Colonic mucosa (tissue), 4 donors: ENCODE results near the gene AUTS2. TPM values are rescaled to one million over a fixed set of nuclear protein-coding genes. Genes with fewer than 3 reads are reported as not detected.

ENCODE experiments used
- DNase-seq: peaks from one replicate; pipeline ENCODE4 v3.0.0-alpha.2; 2020
- H3K27ac ChIP-seq: fragments of 200-600 bp; one replicate; pipeline ENCODE4 v1.8.0; 2021
- H3K27me3 ChIP-seq: fragments of 200-600 bp; one replicate; pipeline ENCODE4 v1.8.0; 2021
- H3K36me3 ChIP-seq: fragments of 200-600 bp; one replicate; pipeline ENCODE4 v1.8.0; 2021
- H3K4me1 ChIP-seq: fragments of 200-600 bp; one replicate; pipeline ENCODE4 v1.8.0; 2021; ENCODE audit warnings: mild to moderate bottlenecking
- H3K4me3 ChIP-seq: fragments of 200-600 bp; one replicate; pipeline ENCODE4 v1.8.0; 2021
- H3K9ac ChIP-seq, 2 donors: one replicate each; pipeline ENCODE4 v1.7.0; 2013; ENCODE audit warnings: control low read depth in 2 of 2, low read depth in 2 of 2, low read length in 2 of 2
- H3K9me3 ChIP-seq: fragments of 200-600 bp; one replicate; pipeline ENCODE4 v1.8.0; 2021
- intact Hi-C: fragments of 100-400 bp; cut with DNase I; formaldehyde crosslinking; loops from one replicate; pipeline ENCODE4 v1.14.1; 2022
- total RNA-seq, 2 donors: library from RNA; stranded (reverse); fragmentation: NEBNext Ultra II Directional in 1 of 2; extraction: Animal tissue kit (Norgen Biotek cat#: 25700) in 1 of 2; gene quantifications; one replicate each; pipeline ENCODE4 v1.2.1, GENCODE V29; 2021
- TF ChIP-seq, protein P1 (sequence below): fragments of 200-600 bp; IDR thresholded peaks from one replicate; pipeline ENCODE4 v1.8.0; 2022; ENCODE audit warnings: antibody characterized with exemption, mild to moderate bottlenecking
- donor health status: healthy.
- donor health status: DM: no; HTN: no; CAD: no.
- donor health status: DM: no; HTN: no; CAD: no.

Gene AUTS2
- total RNA-seq, 2 donors from 2014 or later, result 39.8 to 42.3 TPM

DNA sequence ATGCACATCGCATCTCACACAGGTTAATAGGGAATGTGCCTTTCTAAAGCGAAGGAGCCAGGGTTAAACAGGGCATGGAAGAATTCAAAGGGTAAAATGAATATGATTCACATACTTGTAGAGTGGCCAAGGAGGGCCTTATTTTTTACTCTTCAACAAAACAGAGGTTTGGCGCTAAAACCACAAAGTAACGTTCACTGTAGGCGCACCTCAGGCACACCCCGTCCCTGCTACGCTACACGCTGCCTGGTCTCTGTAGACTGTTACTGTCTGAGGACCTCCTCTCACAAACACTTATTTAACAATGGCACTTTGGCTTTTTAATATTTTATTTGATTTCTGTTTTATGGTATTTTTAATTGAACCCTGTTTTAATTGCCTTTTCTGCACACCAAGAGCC is 1071.6 kb downstream of the AUTS2 start:
- intact Hi-C loops, result no loop called here
- H3K4me1 ChIP-seq, result no peaks in the 10 kb centered on the region
- no peak overlapping the region for H3K9ac ChIP-seq
- no peaks in the 10 kb centered on the region for H3K27me3 ChIP-seq
- TF ChIP-seq, protein P1, sequence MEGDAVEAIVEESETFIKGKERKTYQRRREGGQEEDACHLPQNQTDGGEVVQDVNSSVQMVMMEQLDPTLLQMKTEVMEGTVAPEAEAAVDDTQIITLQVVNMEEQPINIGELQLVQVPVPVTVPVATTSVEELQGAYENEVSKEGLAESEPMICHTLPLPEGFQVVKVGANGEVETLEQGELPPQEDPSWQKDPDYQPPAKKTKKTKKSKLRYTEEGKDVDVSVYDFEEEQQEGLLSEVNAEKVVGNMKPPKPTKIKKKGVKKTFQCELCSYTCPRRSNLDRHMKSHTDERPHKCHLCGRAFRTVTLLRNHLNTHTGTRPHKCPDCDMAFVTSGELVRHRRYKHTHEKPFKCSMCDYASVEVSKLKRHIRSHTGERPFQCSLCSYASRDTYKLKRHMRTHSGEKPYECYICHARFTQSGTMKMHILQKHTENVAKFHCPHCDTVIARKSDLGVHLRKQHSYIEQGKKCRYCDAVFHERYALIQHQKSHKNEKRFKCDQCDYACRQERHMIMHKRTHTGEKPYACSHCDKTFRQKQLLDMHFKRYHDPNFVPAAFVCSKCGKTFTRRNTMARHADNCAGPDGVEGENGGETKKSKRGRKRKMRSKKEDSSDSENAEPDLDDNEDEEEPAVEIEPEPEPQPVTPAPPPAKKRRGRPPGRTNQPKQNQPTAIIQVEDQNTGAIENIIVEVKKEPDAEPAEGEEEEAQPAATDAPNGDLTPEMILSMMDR, result no peak
- DNase-seq, result no peak
- H3K4me3 ChIP-seq, result no peak overlapping the region
- no peaks in the 10 kb centered on the region for H3K36me3 ChIP-seq
- no peaks in the 10 kb centered on the region for H3K9me3 ChIP-seq
- no peak overlapping the region for H3K27ac ChIP-seq

DNA sequence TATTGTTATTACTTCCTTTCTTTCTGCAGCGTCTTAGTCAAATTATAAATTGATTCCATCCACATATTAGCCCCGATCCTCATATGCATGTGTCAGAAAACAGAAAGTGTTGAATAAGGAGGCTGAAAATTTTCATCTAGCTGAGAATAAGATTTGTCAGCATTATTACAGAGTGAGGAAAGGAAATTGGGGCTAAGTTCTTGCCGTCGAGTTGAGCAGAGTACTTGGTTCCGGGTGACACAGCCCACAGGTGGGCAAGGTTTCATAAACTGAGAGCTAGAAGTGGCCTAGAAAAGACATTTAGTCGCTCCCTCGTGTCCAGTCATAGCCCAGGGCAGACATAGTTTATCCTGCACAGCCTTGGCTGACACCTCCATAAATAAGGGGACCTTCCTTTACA is 1072.0 kb downstream of the AUTS2 start:
- TF ChIP-seq, protein P1, result no peak
- DNase-seq, result no peak
- H3K4me1 ChIP-seq, result no peaks in the 10 kb centered on the region
- no peak overlapping the region for H3K27ac ChIP-seq
- H3K27me3 ChIP-seq, result no peaks in the 10 kb centered on the region
- intact Hi-C loops, result no loop called here
- H3K9me3 ChIP-seq, result no peaks in the 10 kb centered on the region
- no peak overlapping the region for H3K4me3 ChIP-seq
- no peak overlapping the region for H3K9ac ChIP-seq
- H3K36me3 ChIP-seq, result no peaks in the 10 kb centered on the region

DNA sequence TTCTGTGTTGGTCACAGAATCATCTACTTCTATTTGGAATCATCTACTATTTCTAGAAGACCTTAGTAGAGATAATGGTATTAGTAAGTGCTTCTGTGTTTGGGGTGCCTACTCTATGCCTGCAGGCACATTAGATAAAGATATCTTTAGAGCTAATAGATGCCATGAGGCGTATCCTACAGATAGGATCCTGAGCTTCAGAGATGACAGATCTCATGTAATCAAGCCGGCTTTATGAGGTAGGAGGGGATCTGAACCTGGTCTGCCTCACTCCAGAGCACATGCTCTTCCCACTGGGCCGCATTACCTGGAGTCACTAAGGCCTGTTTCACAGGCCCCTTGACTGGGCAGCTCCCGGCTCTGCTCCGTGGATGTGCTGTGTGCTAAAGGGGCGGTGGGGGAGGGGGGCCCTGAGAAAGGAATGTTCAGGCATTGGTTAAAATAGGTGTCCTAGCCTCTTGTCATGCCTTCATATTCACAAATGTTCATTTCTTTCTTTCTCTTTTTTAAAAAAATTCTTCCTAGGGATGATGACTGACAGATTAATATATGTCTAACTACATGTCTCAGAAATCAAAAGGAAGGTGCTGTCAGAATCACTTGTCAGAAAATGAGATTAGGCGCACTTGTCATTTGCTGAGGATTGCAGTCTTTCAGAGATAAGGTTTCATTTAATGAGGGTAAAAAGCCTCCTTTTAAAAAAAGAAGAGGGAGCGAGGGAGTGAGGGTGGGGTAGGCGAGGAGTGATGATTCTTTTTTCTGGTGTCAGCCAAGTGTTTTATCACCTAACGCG is 1075.7 kb downstream of the AUTS2 start:
- intact Hi-C loops, result no loop called here
- Histone ChIP-seq H3K27me3 (no peaks in the 10 kb centered on the region), H3K4me1 (no peaks in the 10 kb centered on the region), H3K9ac (no peak overlapping the region), H3K27ac (no peak overlapping the region), H3K9me3 (no peaks in the 10 kb centered on the region), H3K36me3 (no peaks in the 10 kb centered on the region), H3K4me3 (no peak overlapping the region)
- TF ChIP-seq, protein P1, result no peak
- no peak for DNase-seq

DNA sequence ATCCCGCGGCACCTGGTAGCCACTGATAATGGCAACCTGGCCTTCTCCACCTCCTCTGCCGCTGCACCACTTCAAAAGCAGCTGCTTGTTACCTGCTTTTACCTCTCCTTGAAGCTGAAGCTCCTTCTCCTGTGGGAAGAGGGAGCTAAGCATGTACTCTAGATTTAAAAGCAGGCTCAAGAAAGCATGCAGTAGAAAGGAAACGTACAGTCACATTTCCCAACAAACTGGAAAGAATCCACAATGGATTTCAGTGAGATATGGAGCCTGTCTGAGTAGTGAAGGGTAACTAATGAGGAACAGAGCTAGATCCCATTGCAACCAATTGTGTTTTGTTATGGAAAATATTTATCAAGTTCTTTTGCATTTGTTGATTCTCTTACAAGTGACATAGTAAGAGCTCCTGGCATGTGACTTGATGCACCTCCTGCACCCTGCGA is 1076.3 kb downstream of the AUTS2 start:
- no peak for DNase-seq
- H3K27me3 ChIP-seq, result no peaks in the 10 kb centered on the region
- intact Hi-C loops, result no loop called here
- H3K36me3 ChIP-seq, result no peaks in the 10 kb centered on the region
- TF ChIP-seq, protein P1, result no peak
- H3K4me3 ChIP-seq, result no peak overlapping the region
- no peaks in the 10 kb centered on the region for H3K9me3 ChIP-seq
- H3K9ac ChIP-seq, result no peak overlapping the region
- H3K4me1 ChIP-seq, result no peaks in the 10 kb centered on the region
- H3K27ac ChIP-seq, result no peak overlapping the region

DNA sequence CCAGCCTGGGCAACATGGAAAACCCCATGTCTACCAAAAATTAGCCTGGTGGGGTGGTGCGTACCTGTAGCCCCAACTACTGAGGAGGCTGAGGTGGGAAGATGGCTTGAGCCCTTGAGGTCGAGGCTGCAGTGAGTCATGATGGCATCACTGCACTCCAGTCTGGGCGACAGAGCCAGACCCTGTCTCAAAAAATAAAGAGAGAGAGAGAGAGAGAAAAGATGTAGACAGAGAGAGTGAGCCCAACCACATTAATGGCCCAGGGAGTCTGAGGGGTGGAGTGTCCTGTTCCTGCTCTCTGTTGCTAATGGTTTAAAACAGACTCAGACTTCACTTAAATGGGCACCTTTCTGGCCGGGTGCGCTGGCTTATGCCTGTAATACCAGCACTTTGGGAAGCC is 1078.0 kb downstream of the AUTS2 start:
- TF ChIP-seq, protein P1, result no peak
- Histone ChIP-seq H3K4me1 (no peaks in the 10 kb centered on the region), H3K9ac (no peak overlapping the region), H3K27me3 (no peaks in the 10 kb centered on the region), H3K36me3 (no peaks in the 10 kb centered on the region), H3K9me3 (no peaks in the 10 kb centered on the region), H3K4me3 (no peak overlapping the region), H3K27ac (no peak overlapping the region)
- DNase-seq, result no peak
- intact Hi-C loops, result no loop called here
